NCI-H2171 (cell line): Measurements from ENCODE around the gene LRRC8C.
A peak's percentile ranks its signal among the peaks of the same experiment; 100 is the strongest.
"Not testable (repeated sequence)": the region's sequence is repeated elsewhere in the genome, so short reads cannot be mapped to it uniquely, and the experiment has no call there.

ENCODE experiments used
- DNase-seq: peaks from one replicate; lab custom pipeline; 2025; lab: John Stamatoyannopoulos, UW

Gene LRRC8C

GRCh38 chr1:89632657-89633247 is at the start of gene LRRC8C:
Gene LRRC8C (plus strand): TSS chr1:89633120. CDS start chr1:89686474, 53,354 bp downstream.
- DNase-seq = peak; percentile 66

GRCh38 chr1:89584211-89584610 is 48.7 kb upstream of the LRRC8C start:
- no peak for DNase-seq

- DNase-seq = no peak
These were observed 48.1 kb upstream of the LRRC8C start for GRCh38 chr1:89584781-89585180.

- no peak for DNase-seq
These were observed 45.2 kb upstream of the LRRC8C start for GRCh38 chr1:89587729-89588161.

GRCh38 chr1:89588480-89588879 is 44.4 kb upstream of the LRRC8C start:
- DNase-seq = no peak

- DNase-seq = no peak
These were observed 43.4 kb upstream of the LRRC8C start for GRCh38 chr1:89589515-89589914.

GRCh38 chr1:89590341-89591080 is 42.4 kb upstream of the LRRC8C start:
- DNase-seq = no peak

- not testable (repeated sequence) for DNase-seq
These were observed 40.0 kb upstream of the LRRC8C start for GRCh38 chr1:89592861-89593302.

GRCh38 chr1:89594096-89594740 is 38.7 kb upstream of the LRRC8C start:
- DNase-seq = no peak

- no peak for DNase-seq
These were observed 36.2 kb upstream of the LRRC8C start for GRCh38 chr1:89596698-89597097.

GRCh38 chr1:89598450-89599331 is 34.2 kb upstream of the LRRC8C start:
- peak; percentile 12 for DNase-seq

- DNase-seq = no peak
These were observed 33.6 kb upstream of the LRRC8C start for GRCh38 chr1:89599332-89599630.

- no peak for DNase-seq
These were observed 32.3 kb upstream of the LRRC8C start for GRCh38 chr1:89600451-89601224.

- DNase-seq = no peak
These were observed 30.0 kb upstream of the LRRC8C start for GRCh38 chr1:89602871-89603404.

- DNase-seq = no peak
These were observed 29.1 kb upstream of the LRRC8C start for GRCh38 chr1:89603651-89604413.

- DNase-seq = no peak
These were observed 28.5 kb upstream of the LRRC8C start for GRCh38 chr1:89604414-89604735.

GRCh38 chr1:89605692-89606091 is 27.2 kb upstream of the LRRC8C start:
- no peak for DNase-seq

GRCh38 chr1:89606227-89606980 is 26.5 kb upstream of the LRRC8C start:
- no peak for DNase-seq

GRCh38 chr1:89607156-89607555 is 25.8 kb upstream of the LRRC8C start:
- no peak for DNase-seq
